Activated CD4-positive, alpha-beta T cell treated with anti-CD3 and anti-CD28 coated beads for 36 hours (primary cell): Measurements from ENCODE around the gene MAMDC4. TPM values are rescaled to one million over a fixed set of nuclear protein-coding genes. Genes with fewer than 3 reads are reported as not detected.

Experiments used
- ATAC-seq: fragments of 200-7000 bp; cut with Tn5 transposase; one replicate; pipeline ENCODE4 v1.10.0; 2021; ENCODE audit warnings: mild to moderate bottlenecking, moderate library complexity
- CTCF ChIA-PET: fragments of 350-600 bp; sonication (Branson Sonifier 250); formaldehyde crosslinking; loops from one replicate; lab custom pipeline; 2021; ENCODE audit warnings: antibody characterized with exemption; lab: Charles Lee
- POLR2A ChIA-PET: fragments of 350-600 bp; sonication (Branson Sonifier 250); formaldehyde crosslinking; loops from one replicate; lab custom pipeline; 2021; ENCODE audit warnings: antibody characterized with exemption, inconsistent platforms; lab: Charles Lee
- DNase-seq: peaks from one replicate; pipeline ENCODE4 v3.0.0-alpha.2; 2020
- H3K27ac Mint-ChIP-seq: one replicate; pipeline ENCODE4 v1.8.0; 2021; ENCODE audit warnings: mixed read lengths
- H3K27me3 Mint-ChIP-seq: one replicate; pipeline ENCODE4 v1.8.0; 2021; ENCODE audit warnings: mixed read lengths
- H3K36me3 Mint-ChIP-seq: one replicate; pipeline ENCODE4 v1.8.0; 2021; ENCODE audit warnings: low read depth, mixed read lengths
- H3K4me1 Mint-ChIP-seq: one replicate; pipeline ENCODE4 v1.8.0; 2021; ENCODE audit warnings: mixed read lengths
- H3K4me3 Mint-ChIP-seq: one replicate; pipeline ENCODE4 v1.8.0; 2021; ENCODE audit warnings: mild to moderate bottlenecking, moderate library complexity, mixed read lengths
- H3K9me3 Mint-ChIP-seq: one replicate; pipeline ENCODE4 v1.8.0; 2021; ENCODE audit warnings: low read depth, mixed read lengths
- intact Hi-C, 2 experiments: fragments of 100-400 bp; cut with DNase I in 1 of 2; cut with micrococcal nuclease in 1 of 2; formaldehyde crosslinking; loops; one replicate each; pipeline versions ENCODE4 v1.14.2 to v1.15.1; 2022 to 2024; cut with DNase I, micrococcal nuclease
- total RNA-seq, 2 experiments: library from RNA; stranded (reverse); gene quantifications; one replicate each; pipeline ENCODE4 v1.2.3, GENCODE V29; 2021

The MAMDC4 gene
- total RNA-seq, 2 experiments from 2014 or later = 16.6 to 17.5 TPM

- CTCF ChIA-PET = interaction anchor here (0.6 to 1.7 kb wide), 8 partner anchors 44 to 692 kb away, joined by 3 to 8 read pairs (median 3); partner anchors contain the start of genes AJM1, DNLZ and DPH7
- Mint-ChIP-seq H3K27me3 (no peaks in the 10 kb centered on the region), H3K36me3 (peaks cover 28% of the 10 kb centered on the region)
Measured at GRCh38 chr9:136886610-136887597, 34.8 kb downstream of the MAMDC4 start.

GRCh38 chr9:136888454-136888853, 36.3 kb downstream of the MAMDC4 start:
- POLR2A ChIA-PET = no interaction called here
- H3K4me3 Mint-ChIP-seq = no peak overlapping the region
- H3K36me3 Mint-ChIP-seq = peaks cover 32% of the 10 kb centered on the region
- no peaks in the 10 kb centered on the region for H3K27me3 Mint-ChIP-seq
- intact Hi-C loops = loop anchor here (5.0 to 10.0 kb wide), 4 partner anchors 96 to 964 kb away; partner anchors contain the start of genes EXD3 (in 1 of the 2), NOXA1 (in 1 of the 2), TMEM141 (in 1 of the 2) and TPRN (in 1 of the 2)
- ATAC-seq = no peak
- H3K27ac Mint-ChIP-seq = no peak overlapping the region
- peaks cover 34% of the 10 kb centered on the region for H3K4me1 Mint-ChIP-seq
- no peaks in the 10 kb centered on the region for H3K9me3 Mint-ChIP-seq
- CTCF ChIA-PET = interaction anchor here (0.7 to 1.7 kb wide), 3 partner anchors 13 to 180 kb away, joined by 3 to 5 read pairs (median 4); no protein-coding TSS in a partner anchor
- DNase-seq = no peak

More at GRCh38 chr9:136886610-136887597, 34.8 kb downstream of the MAMDC4 start:
- peaks cover 43% of the 10 kb centered on the region for H3K4me1 Mint-ChIP-seq
- DNase-seq = peak; percentile 53
- intact Hi-C loops = loop anchor here (1.0 to 10.0 kb wide), 20 partner anchors 15 to 962 kb away; partner anchors contain the start of genes MAN1B1 (in 2 of the 2), PHPT1 (in 2 of the 2), TMEM141 (in 2 of the 2) and EDF1 (in 1 of the 2)
- H3K9me3 Mint-ChIP-seq = no peaks in the 10 kb centered on the region
- peak; percentile 9 for ATAC-seq
- POLR2A ChIA-PET = interaction anchor here (0.6 to 1.1 kb wide), 2 partner anchors 44 to 539 kb away, joined by 3 to 4 read pairs; partner anchors contain the start of gene AJM1
- H3K4me3 Mint-ChIP-seq = peak overlapping the region; percentile 85
- H3K27ac Mint-ChIP-seq = peak overlapping the region; percentile 95

GRCh38 chr9:136889858-136890257, 37.7 kb downstream of the MAMDC4 start:
- ATAC-seq = no peak
- Mint-ChIP-seq H3K4me1 (peaks cover 32% of the 10 kb centered on the region), H3K27me3 (no peaks in the 10 kb centered on the region), H3K9me3 (no peaks in the 10 kb centered on the region), H3K4me3 (no peak overlapping the region), H3K27ac (no peak overlapping the region), H3K36me3 (peaks cover 29% of the 10 kb centered on the region)
- ChIA-PET POLR2A (interaction anchor here (0.6 kb wide), 1 partner anchor 206 kb away, joined by 4 read pairs; no protein-coding TSS in a partner anchor), CTCF (interaction anchor here (1.8 kb wide), 1 partner anchor 34 kb away, joined by 4 read pairs; no protein-coding TSS in a partner anchor)
- intact Hi-C loops = loop anchor here (5.0 to 10.0 kb wide), 4 partner anchors 98 to 965 kb away; partner anchors contain the start of genes EXD3 (in 1 of the 2), NOXA1 (in 1 of the 2), TMEM141 (in 1 of the 2) and TPRN (in 1 of the 2)
- DNase-seq = no peak

GRCh38 chr9:136890661-136891060, 38.5 kb downstream of the MAMDC4 start:
- POLR2A ChIA-PET = no interaction called here
- H3K9me3 Mint-ChIP-seq = no peaks in the 10 kb centered on the region
- intact Hi-C loops = no loop called here
- DNase-seq (no peak), ATAC-seq (no peak)
- CTCF ChIA-PET = interaction anchor here (1.8 kb wide), 1 partner anchor 34 kb away, joined by 4 read pairs; no protein-coding TSS in a partner anchor
- no peaks in the 10 kb centered on the region for H3K27me3 Mint-ChIP-seq
- H3K36me3 Mint-ChIP-seq = peaks cover 33% of the 10 kb centered on the region
- H3K4me1 Mint-ChIP-seq = peaks cover 27% of the 10 kb centered on the region
- H3K4me3 Mint-ChIP-seq = no peak overlapping the region
- no peak overlapping the region for H3K27ac Mint-ChIP-seq

GRCh38 chr9:136896027-136896426, 43.9 kb downstream of the MAMDC4 start:
- ChIA-PET POLR2A (no interaction called here), CTCF (no interaction called here)
- ATAC-seq (no peak), DNase-seq (no peak)
- peak overlapping the region; percentile 2 for H3K27ac Mint-ChIP-seq
- H3K4me3 Mint-ChIP-seq = no peak overlapping the region
- intact Hi-C loops = no loop called here
- H3K36me3 Mint-ChIP-seq = peaks cover 29% of the 10 kb centered on the region
- H3K4me1 Mint-ChIP-seq = peaks cover 18% of the 10 kb centered on the region
- no peaks in the 10 kb centered on the region for H3K27me3 Mint-ChIP-seq
- no peaks in the 10 kb centered on the region for H3K9me3 Mint-ChIP-seq

GRCh38 chr9:136898483-136899100, 46.4 kb downstream of the MAMDC4 start:
- H3K27ac Mint-ChIP-seq = no peak overlapping the region
- H3K4me3 Mint-ChIP-seq = no peak overlapping the region

GRCh38 chr9:136899196-136899595, 47.0 kb downstream of the MAMDC4 start:
- no peaks in the 10 kb centered on the region for H3K9me3 Mint-ChIP-seq
- H3K4me3 Mint-ChIP-seq = no peak overlapping the region
- no peak for ATAC-seq
- DNase-seq = no peak
- CTCF ChIA-PET = interaction anchor here (0.6 kb wide), 1 partner anchor 223 kb away, joined by 3 read pairs; no protein-coding TSS in a partner anchor
- H3K27me3 Mint-ChIP-seq = no peaks in the 10 kb centered on the region
- H3K27ac Mint-ChIP-seq = peak overlapping the region; percentile 65
- peaks cover 40% of the 10 kb centered on the region for H3K36me3 Mint-ChIP-seq
- H3K4me1 Mint-ChIP-seq = peaks cover 37% of the 10 kb centered on the region
- POLR2A ChIA-PET = no interaction called here
- intact Hi-C loops = no loop called here

More at GRCh38 chr9:136898483-136899100, 46.4 kb downstream of the MAMDC4 start:
- ATAC-seq (no peak), DNase-seq (no peak)
- peaks cover 37% of the 10 kb centered on the region for H3K4me1 Mint-ChIP-seq
- H3K9me3 Mint-ChIP-seq = no peaks in the 10 kb centered on the region
- intact Hi-C loops = no loop called here
- POLR2A ChIA-PET = no interaction called here
- no peaks in the 10 kb centered on the region for H3K27me3 Mint-ChIP-seq
- peaks cover 38% of the 10 kb centered on the region for H3K36me3 Mint-ChIP-seq
- CTCF ChIA-PET = interaction anchor here (0.6 kb wide), 1 partner anchor 222 kb away, joined by 3 read pairs; no protein-coding TSS in a partner anchor

- ATAC-seq = no peak
- H3K36me3 Mint-ChIP-seq = peaks cover 47% of the 10 kb centered on the region
- peaks cover 37% of the 10 kb centered on the region for H3K4me1 Mint-ChIP-seq
- ChIA-PET CTCF (interaction anchor here (0.7 kb wide), 1 partner anchor 272 kb away, joined by 3 read pairs; no protein-coding TSS in a partner anchor), POLR2A (no interaction called here)
- H3K27me3 Mint-ChIP-seq = no peaks in the 10 kb centered on the region
- no peak overlapping the region for H3K4me3 Mint-ChIP-seq
- no peak for DNase-seq
- no peaks in the 10 kb centered on the region for H3K9me3 Mint-ChIP-seq
- intact Hi-C loops = loop anchor here in 1 of 2 experiments (5.0 kb wide), 2 partner anchors 42 to 53 kb away; partner anchors contain the start of genes FBXW5 and PHPT1
- peak overlapping the region; percentile 84 for H3K27ac Mint-ChIP-seq
Measured at GRCh38 chr9:136900556-136900955, 48.4 kb downstream of the MAMDC4 start.

GRCh38 chr9:136900988-136901515, 48.9 kb downstream of the MAMDC4 start:
- Mint-ChIP-seq H3K36me3 (peaks cover 50% of the 10 kb centered on the region), H3K4me1 (peaks cover 39% of the 10 kb centered on the region), H3K9me3 (no peaks in the 10 kb centered on the region), H3K27me3 (no peaks in the 10 kb centered on the region), H3K27ac (peak overlapping the region; percentile 98), H3K4me3 (no peak overlapping the region)
- intact Hi-C loops = loop anchor here in 1 of 2 experiments (5.0 kb wide), 2 partner anchors 41 to 54 kb away; partner anchors contain the start of genes FBXW5 and PHPT1
- POLR2A ChIA-PET = interaction anchor here (0.6 to 1.9 kb wide), 2 partner anchors 15 to 23 kb away, joined by 6 to 8 read pairs; partner anchors contain the start of gene TRAF2
- DNase-seq (no peak), ATAC-seq (no peak)
- CTCF ChIA-PET = interaction anchor here (0.6 to 2.3 kb wide), 4 partner anchors 13 to 273 kb away, joined by 3 to 10 read pairs (median 4); partner anchors contain the start of gene AJM1
